A549 (cell line): ENCODE measurements around the gene AOAH. TPM values are rescaled to one million over a fixed set of nuclear protein-coding genes. Genes with fewer than 3 reads are reported as not detected.

ENCODE experiments used
- ATAC-seq, 2 experiments: fragments of 200-7000 bp in 1 of 2; fragments of >200 bp in 1 of 2; cut with Nextera tagmentation in 1 of 2; cut with Tn5 transposase in 1 of 2; 3 replicates each; pipeline versions ENCODE4 v1.8.0 to v1.9.1; 2018 to 2020; ENCODE audit warnings: mild to moderate bottlenecking in 1 of 2, moderate library complexity in 1 of 2
- CTCF ChIA-PET: fragments of 300-600 bp; sonication (Branson Sonifier 250); formaldehyde crosslinking; extraction: SDS; loops from one replicate; lab custom pipeline; 2021; ENCODE audit warnings: antibody characterized with exemption, inconsistent platforms; lab: Yijun Ruan, JAX
- POLR2A ChIA-PET: fragments of 350-600 bp; formaldehyde crosslinking; extraction: SDS; loops from one replicate; lab custom pipeline; 2021; ENCODE audit warnings: antibody characterized with exemption, inconsistent platforms; lab: Yijun Ruan, JAX
- DNase-seq, 2 experiments: peaks; one replicate each; pipeline versions ENCODE4 v3.0.0 to v3.0.0-alpha.2; 2011 to 2016; ENCODE audit warnings: low read depth in 1 of 2, low spot score in 1 of 2
- FAIRE-seq: peaks from 2 replicates; lab custom pipeline; 2011; peaks lifted over from hg19 to GRCh38; lab: Jason Lieb, UNC
- H3K27ac ChIP-seq, 2 experiments: fragments of >200 bp; sonication (Bioruptor Twin); formaldehyde crosslinking; 3 replicates each; pipeline ENCODE4 v1.5.1; 2016 to 2017
- H3K4me1 ChIP-seq: fragments of >200 bp; sonication (Bioruptor Twin); formaldehyde crosslinking; 3 replicates; pipeline ENCODE4 v1.6.1; 2016
- H3K4me2 ChIP-seq: fragments of >200 bp; sonication (Bioruptor Twin); formaldehyde crosslinking; 3 replicates; pipeline ENCODE4 v1.6.1; 2016
- H3K4me3 ChIP-seq: fragments of >200 bp; sonication (Bioruptor Twin); formaldehyde crosslinking; 3 replicates; pipeline ENCODE4 v1.5.1; 2016
- H3K9me3 ChIP-seq: fragments of >200 bp; sonication (Bioruptor Twin); formaldehyde crosslinking; 3 replicates; pipeline ENCODE4 v1.6.1; 2016
- BCL3 ChIP-seq: fragments of >200 bp; sonication (Bioruptor Twin); formaldehyde crosslinking; IDR thresholded peaks from 3 replicates; pipeline ENCODE4 v1.6.1; 2016
- CBX8 ChIP-seq: fragments of 200-600 bp; sonication (generic); IDR thresholded peaks from 2 replicates; pipeline ENCODE4 v1.6.1; 2016
- CEBPB ChIP-seq, 2 experiments: fragments of >200 bp in 1 of 2; sonication (Bioruptor Twin) in 1 of 2; formaldehyde crosslinking in 1 of 2; IDR thresholded peaks; 2 replicates each; pipeline ENCODE4 v1.6.1; 2012 to 2016
- E2F6 ChIP-seq: IDR thresholded peaks from 2 replicates; pipeline ENCODE4 v1.6.1; 2012; ENCODE audit warnings: low read depth, borderline replicate concordance
- EHMT2 ChIP-seq: fragments of 200-600 bp; sonication (generic); IDR thresholded peaks from 2 replicates; pipeline ENCODE4 v1.6.1; 2016; ENCODE audit warnings: antibody characterized with exemption, low read depth, mild to moderate bottlenecking, moderate library complexity
- FOSB ChIP-seq: fragments of 250-450 bp; sonication (Bioruptor Pico); IDR thresholded peaks from 2 replicates; pipeline ENCODE4 v1.5.0; 2020; ENCODE audit warnings: mild to moderate bottlenecking, moderate library complexity
- FOXS1 ChIP-seq: fragments of 250-450 bp; sonication (Bioruptor Pico); IDR thresholded peaks from 2 replicates; pipeline ENCODE4 v1.5.0; 2020; ENCODE audit warnings: mild to moderate bottlenecking, moderate library complexity
- HOXB13 ChIP-seq: fragments of 250-450 bp; sonication (Bioruptor Pico); IDR thresholded peaks from 2 replicates; pipeline ENCODE4 v1.5.0; 2020; ENCODE audit warnings: low read depth, mild to moderate bottlenecking, moderate library complexity
- KDM5A ChIP-seq: fragments of 200-600 bp; sonication (generic); IDR thresholded peaks from 2 replicates; pipeline ENCODE4 v1.6.1; 2016; ENCODE audit warnings: antibody characterized with exemption, mild to moderate bottlenecking
- MAFK ChIP-seq: fragments of 450-650 bp; IDR thresholded peaks from 2 replicates; pipeline ENCODE4 v1.6.1; 2014; ENCODE audit not compliant: partially characterized antibody
- NR3C1 ChIP-seq: fragments of >200 bp; sonication (Bioruptor Twin); formaldehyde crosslinking; IDR thresholded peaks from 3 replicates; pipeline ENCODE4 v1.6.1; 2017
- RAD21 ChIP-seq, 2 experiments: fragments of >200 bp in 1 of 2; sonication (Bioruptor Twin) in 1 of 2; formaldehyde crosslinking in 1 of 2; IDR thresholded peaks in 1 of 2; conservative IDR thresholded peaks in 1 of 2; 2 replicates in 1 of 2; 3 replicates in 1 of 2; pipeline ENCODE4 v1.6.1; 2012 to 2018; ENCODE audit warnings: inconsistent platforms in 1 of 2
- RARB ChIP-seq: fragments of 250-450 bp; sonication (Bioruptor Pico); IDR thresholded peaks from 2 replicates; pipeline ENCODE4 v1.8.0; 2021; ENCODE audit warnings: mild to moderate bottlenecking, moderate library complexity
- SREBF2 ChIP-seq: fragments of 450-650 bp; IDR thresholded peaks from 2 replicates; pipeline ENCODE4 v1.6.1; 2014; ENCODE audit warnings: mild to moderate bottlenecking, moderate library complexity
- USF2 ChIP-seq: fragments of 450-650 bp; IDR thresholded peaks from 2 replicates; pipeline ENCODE4 v1.6.1; 2014; ENCODE audit warnings: antibody characterized with exemption
- ZNF302 ChIP-seq: fragments of 250-450 bp; sonication (Bioruptor Pico); IDR thresholded peaks from 2 replicates; pipeline ENCODE4 v1.9.0; 2021; ENCODE audit warnings: inconsistent platforms, mild to moderate bottlenecking, moderate library complexity
- ZSCAN20 ChIP-seq: fragments of 250-450 bp; sonication (Bioruptor Pico); IDR thresholded peaks from 2 replicates; pipeline ENCODE4 v1.8.0; 2022; ENCODE audit warnings: mild to moderate bottlenecking, moderate library complexity
- WGBS: methylation state at CpG from one replicate; pipeline ENCODE4 v1.1.6; 2017; ENCODE audit errors: missing lambda C conversion rate; 5-methylcytosine and 5-hydroxymethylcytosine counted together
- polyA plus RNA-seq, 4 experiments: library from polyadenylated mRNA; depleted of rRNA in 3 of 4; stranded (reverse); fragments of >200 nt; fragmentation: RNase III in 1 of 4; extraction: RNeasy Plus Mini Kit Qiagen cat#74134 plus additional on column Dnase treatment in 1 of 4; gene quantifications; 2 replicates in 3 of 4; 3 replicates in 1 of 4; pipeline ENCODE4 v1.2.3, GENCODE V29; 2011 to 2017
- TF ChIP-seq, protein P1 (sequence below): IDR thresholded peaks from 2 replicates; pipeline ENCODE4 v1.6.1; 2012
- TF ChIP-seq, protein P2 (sequence below): fragments of >200 bp; sonication (Bioruptor Twin); formaldehyde crosslinking; IDR thresholded peaks from 3 replicates; pipeline ENCODE4 v1.5.1; 2016

AOAH gene
- polyA plus RNA-seq, 2 of the 4 experiments (the other 2 are of a cell fraction) = 0.09 TPM; not detected in 1

DNA sequence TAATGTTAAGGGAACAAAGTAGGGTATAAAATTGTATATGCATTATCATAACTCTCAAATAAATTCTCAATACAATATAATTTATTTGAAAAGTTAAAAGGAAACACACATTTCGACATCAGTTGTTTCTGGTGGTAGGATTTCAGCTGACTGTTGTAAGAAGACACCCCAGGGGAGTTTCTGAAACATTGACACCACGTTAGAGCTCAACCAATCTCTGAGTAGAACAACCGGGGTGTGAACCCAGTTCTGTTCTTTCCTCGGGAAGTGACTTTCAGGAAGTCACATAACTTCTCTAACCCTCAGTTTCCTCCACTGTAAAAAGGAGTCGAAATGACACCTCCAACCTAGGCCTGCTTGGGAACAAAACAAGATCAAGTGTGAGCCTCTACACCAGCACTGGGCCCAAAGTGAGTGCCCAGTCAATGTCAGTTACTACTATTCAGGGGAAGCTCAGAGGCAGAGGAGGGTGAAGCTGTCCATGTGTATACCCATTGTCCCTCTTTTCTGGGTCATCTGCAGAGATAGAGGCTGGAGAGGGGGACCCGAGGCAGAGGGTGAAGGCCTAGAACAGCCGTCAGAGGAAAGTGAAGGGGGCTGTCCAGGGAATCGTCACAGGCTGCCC is 67.1 kb downstream of the AOAH start:
- 78% methylated on average over 8 of the region's 8 CpGs for whole genome bisulfite sequencing
- no peak overlapping the region for H3K4me3 ChIP-seq
- ChIA-PET CTCF (interaction anchor here (0.8 to 3.0 kb wide), 3 partner anchors 13 to 170 kb away, joined by 5 to 35 read pairs (median 7); no protein-coding TSS in a partner anchor), POLR2A (no interaction called here)
- no peak for FAIRE-seq
- H3K4me2 ChIP-seq = no peak overlapping the region
- TF ChIP-seq NR3C1 (no peak), FOXS1 (CRISPR knock-in tag) (no peak)
- TF ChIP-seq, protein P1, sequence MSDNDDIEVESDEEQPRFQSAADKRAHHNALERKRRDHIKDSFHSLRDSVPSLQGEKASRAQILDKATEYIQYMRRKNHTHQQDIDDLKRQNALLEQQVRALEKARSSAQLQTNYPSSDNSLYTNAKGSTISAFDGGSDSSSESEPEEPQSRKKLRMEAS = no peak
- DNase-seq = no peak
- no peak for ATAC-seq
- peaks cover 64% of the 10 kb centered on the region for H3K4me1 ChIP-seq
- H3K27ac ChIP-seq = peak overlapping the region in 1 of 2 experiments; percentile 53; a peak in 4 of 6 replicates
- H3K9me3 ChIP-seq = no peaks in the 10 kb centered on the region

DNA sequence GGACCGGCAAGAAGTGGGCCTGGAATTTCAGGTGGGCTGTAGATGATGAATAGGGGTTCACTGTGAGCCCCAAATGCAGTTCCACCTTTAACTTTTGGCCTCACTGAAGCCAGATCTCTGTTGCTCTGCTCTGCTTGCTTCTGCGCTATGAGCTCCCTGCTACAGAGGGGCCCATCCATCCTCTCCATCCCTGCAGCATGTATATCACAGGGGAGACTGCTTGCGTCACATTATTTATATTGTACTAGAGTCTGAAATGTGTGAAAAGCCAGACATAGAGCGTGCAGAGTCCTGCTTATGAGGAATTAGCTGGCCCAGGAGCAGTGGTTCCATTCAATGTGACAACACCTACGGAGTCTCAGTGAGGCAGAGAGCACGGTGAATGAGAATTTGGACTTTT is 69.9 kb downstream of the AOAH start:
- Histone ChIP-seq H3K4me2 (no peak overlapping the region), H3K4me1 (peaks cover 54% of the 10 kb centered on the region), H3K9me3 (no peaks in the 10 kb centered on the region), H3K27ac (peak overlapping the region in 1 of 2 experiments; percentile 66; a peak in 2 of 6 replicates), H3K4me3 (no peak overlapping the region)
- ATAC-seq = no peak
- FAIRE-seq = no peak
- TF ChIP-seq RARB (CRISPR knock-in tag) = no peak
- TF ChIP-seq EHMT2 = no peak
- no peak for TF ChIP-seq CBX8
- TF ChIP-seq, protein P1 = no peak
- TF ChIP-seq ZNF302 (CRISPR knock-in tag) = no peak
- no peak for TF ChIP-seq BCL3
- TF ChIP-seq RAD21 (conservative IDR thresholded peaks at IDR 0.05 in 1 of 2, IDR thresholded peaks at IDR 0.05 in 1 of 2) = no peak
- no peak for TF ChIP-seq HOXB13 (CRISPR knock-in tag)
- TF ChIP-seq KDM5A = no peak
- TF ChIP-seq, protein P2, sequence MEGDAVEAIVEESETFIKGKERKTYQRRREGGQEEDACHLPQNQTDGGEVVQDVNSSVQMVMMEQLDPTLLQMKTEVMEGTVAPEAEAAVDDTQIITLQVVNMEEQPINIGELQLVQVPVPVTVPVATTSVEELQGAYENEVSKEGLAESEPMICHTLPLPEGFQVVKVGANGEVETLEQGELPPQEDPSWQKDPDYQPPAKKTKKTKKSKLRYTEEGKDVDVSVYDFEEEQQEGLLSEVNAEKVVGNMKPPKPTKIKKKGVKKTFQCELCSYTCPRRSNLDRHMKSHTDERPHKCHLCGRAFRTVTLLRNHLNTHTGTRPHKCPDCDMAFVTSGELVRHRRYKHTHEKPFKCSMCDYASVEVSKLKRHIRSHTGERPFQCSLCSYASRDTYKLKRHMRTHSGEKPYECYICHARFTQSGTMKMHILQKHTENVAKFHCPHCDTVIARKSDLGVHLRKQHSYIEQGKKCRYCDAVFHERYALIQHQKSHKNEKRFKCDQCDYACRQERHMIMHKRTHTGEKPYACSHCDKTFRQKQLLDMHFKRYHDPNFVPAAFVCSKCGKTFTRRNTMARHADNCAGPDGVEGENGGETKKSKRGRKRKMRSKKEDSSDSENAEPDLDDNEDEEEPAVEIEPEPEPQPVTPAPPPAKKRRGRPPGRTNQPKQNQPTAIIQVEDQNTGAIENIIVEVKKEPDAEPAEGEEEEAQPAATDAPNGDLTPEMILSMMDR = no peak
- TF ChIP-seq MAFK = no peak
- DNase-seq = no peak
- WGBS = 68% methylated on average over 6 of the region's 6 CpGs
- ChIA-PET POLR2A (no interaction called here), CTCF (interaction anchor here (1.2 to 2.3 kb wide), 2 partner anchors 11 to 167 kb away, joined by 3 to 11 read pairs; no protein-coding TSS in a partner anchor)

DNA sequence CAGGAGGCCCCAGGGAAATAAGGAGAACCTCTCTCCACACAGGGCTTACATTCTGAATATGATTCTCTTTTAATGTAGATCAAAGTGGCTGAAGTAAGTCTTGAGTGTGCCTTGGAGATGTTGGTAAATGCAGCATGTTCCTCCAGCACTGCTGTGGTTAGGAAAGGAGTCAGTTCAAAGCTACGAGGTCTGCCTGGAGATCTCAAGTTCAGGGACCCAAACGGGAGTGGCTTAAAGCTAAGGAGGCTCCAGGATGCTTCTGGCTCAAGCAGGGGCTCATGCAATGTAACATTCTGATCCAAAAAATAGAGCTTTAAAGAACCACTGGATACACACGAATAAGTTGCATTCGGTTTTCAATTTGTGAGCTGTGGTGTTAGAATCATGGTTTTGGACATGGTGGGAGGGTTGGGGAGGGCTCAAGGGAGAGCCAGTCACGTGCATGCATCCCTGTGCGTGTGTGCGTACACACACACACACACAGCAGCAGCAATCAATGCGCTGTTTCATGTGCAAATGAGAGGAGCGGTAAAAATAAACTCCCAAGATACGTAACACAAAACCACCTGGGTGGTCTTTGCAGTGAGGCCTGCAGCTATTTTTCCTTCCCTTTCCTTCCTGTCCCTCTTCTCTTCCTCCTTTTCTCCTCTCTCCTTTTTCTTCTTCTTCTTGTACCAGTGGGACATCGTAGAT is 70.5 kb downstream of the AOAH start:
- no peak overlapping the region for H3K4me3 ChIP-seq
- WGBS = 78% methylated on average over 11 of the region's 11 CpGs
- H3K4me1 ChIP-seq = peaks cover 49% of the 10 kb centered on the region
- ChIA-PET POLR2A (no interaction called here), CTCF (interaction anchor here (0.7 to 2.3 kb wide), 4 partner anchors 12 to 166 kb away, joined by 3 to 11 read pairs (median 4); no protein-coding TSS in a partner anchor)
- FAIRE-seq = no peak
- no peaks in the 10 kb centered on the region for H3K9me3 ChIP-seq
- peak overlapping the region in 1 of 2 experiments; percentile 66; a peak in 3 of 6 replicates for H3K27ac ChIP-seq
- ATAC-seq = no peak
- peak overlapping the region; percentile 27 for H3K4me2 ChIP-seq
- TF ChIP-seq SREBF2 (no peak), FOSB (CRISPR knock-in tag) (no peak), ZSCAN20 (no peak), HOXB13 (CRISPR knock-in tag) (no peak), USF2 (no peak), CEBPB (IDR thresholded peaks at IDR 0.05) (no peak), E2F6 (no peak)
- DNase-seq = no peak
